ENCODE data around the gene PHOX2A. TPM values are rescaled to one million over a fixed set of nuclear protein-coding genes. Genes with fewer than 3 reads are reported as not detected.

Gene PHOX2A
- total RNA-seq, 4 donors from 2014 or later = not detected

- ATAC-seq (ENCODE audit: low FRiP score) (peak; percentile 22), DNase-seq (ENCODE audit: low spot score) (no peak)
- no peak for TF ChIP-seq CTCF (IDR thresholded peaks at IDR 0.05)
These were observed 5.9 kb downstream of the PHOX2A start for GRCh38 chr11:72238040-72238450.

- ATAC-seq (ENCODE audit: low FRiP score) = no peak
- no peak for DNase-seq (ENCODE audit: low spot score)
- no peak for TF ChIP-seq CTCF (IDR thresholded peaks at IDR 0.05)
These were observed 6.7 kb downstream of the PHOX2A start for GRCh38 chr11:72237112-72237931.

GRCh38 chr11:72236774-72237111, 7.2 kb downstream of the PHOX2A start:
- no peak for DNase-seq (ENCODE audit: low spot score)
- no peak for TF ChIP-seq CTCF (IDR thresholded peaks at IDR 0.05)
- ATAC-seq (ENCODE audit: low FRiP score) = no peak

- no peak for ATAC-seq (ENCODE audit: low FRiP score)
- TF ChIP-seq CTCF (IDR thresholded peaks at IDR 0.05) = no peak
- no peak for DNase-seq (ENCODE audit: low spot score)
These were observed 7.8 kb downstream of the PHOX2A start for GRCh38 chr11:72236083-72236697.

GRCh38 chr11:72235351-72236057, 8.5 kb downstream of the PHOX2A start:
- no peak for ATAC-seq (ENCODE audit: low FRiP score)
- DNase-seq (ENCODE audit: low spot score) = no peak
- no peak for TF ChIP-seq CTCF (IDR thresholded peaks at IDR 0.05)

- ATAC-seq (ENCODE audit: low FRiP score) = no peak
- no peak for DNase-seq (ENCODE audit: low spot score)
These were observed 9.1 kb downstream of the PHOX2A start for GRCh38 chr11:72234920-72235319.

More at GRCh38 chr11:72234920-72235319, 9.1 kb downstream of the PHOX2A start:
- TF ChIP-seq CTCF (IDR thresholded peaks at IDR 0.05) = no peak
